Thoracic aorta (tissue), 2 donors: Measurements from ENCODE around the gene LIMCH1. TPM values are rescaled to one million over a fixed set of nuclear protein-coding genes. Genes with fewer than 3 reads are reported as not detected.
A peak's percentile ranks its signal among the peaks of the same experiment; 100 is the strongest.

ENCODE experiments used
- ATAC-seq: fragments of 150-250 bp; one replicate; pipeline ENCODE4 v1.8.0; 2017; ENCODE audit warnings: low read depth; ENCODE audit not compliant: insufficient number of reproducible peaks, low FRiP score
- DNase-seq: peaks from one replicate; pipeline ENCODE4 v3.0.0-alpha.2; 2020; ENCODE audit warnings: low spot score
- H3K27ac ChIP-seq, 2 donors: fragments of 200-600 bp; sonication (generic); 1 replicate in 1 of 2; 2 replicates in 1 of 2; pipeline ENCODE4 v1.5.1; 2016; ENCODE audit warnings: mild to moderate bottlenecking in 2 of 2, moderate library complexity in 2 of 2
- H3K27me3 ChIP-seq: fragments of 200-600 bp; sonication (generic); replicated peaks from 2 replicates; pipeline ENCODE4 v1.6.0; 2016; ENCODE audit warnings: mild to moderate bottlenecking; ENCODE audit not compliant: insufficient read depth
- H3K36me3 ChIP-seq: fragments of 200-600 bp; sonication (generic); one replicate; pipeline ENCODE4 v1.5.1; 2016
- H3K4me1 ChIP-seq, 2 donors: fragments of 200-600 bp; sonication (generic); 1 replicate in 1 of 2; 2 replicates in 1 of 2; pipeline versions ENCODE4 v1.5.1 to v1.6.0; 2016; ENCODE audit warnings: low read depth in 2 of 2, mild to moderate bottlenecking in 1 of 2; ENCODE audit not compliant: control insufficient read depth in 1 of 2
- H3K4me3 ChIP-seq: fragments of 200-600 bp; sonication (generic); 2 replicates; pipeline ENCODE4 v1.5.1; 2016; ENCODE audit warnings: mild to moderate bottlenecking
- H3K9me3 ChIP-seq: fragments of 200-600 bp; sonication (generic); 2 replicates; pipeline ENCODE4 v1.5.1; 2016
- CTCF ChIP-seq: fragments of 200-600 bp; sonication (generic); IDR thresholded peaks from one replicate; pipeline ENCODE4 v1.5.1; 2019; ENCODE audit warnings: antibody characterized with exemption
- total RNA-seq, 2 donors: library from RNA; depleted of rRNA; stranded (reverse); fragments of >200 nt; gene quantifications; one replicate each; pipeline versions ENCODE4 v1.1.0 to v1.2.3, GENCODE V29; 2016

Gene LIMCH1
- total RNA-seq, 2 donors from 2014 or later, result 95.3 to 158 TPM

- ATAC-seq, result no peak
- DNase-seq, result no peak
- peaks cover 8% of the 10 kb centered on the region for H3K36me3 ChIP-seq
- no peak for TF ChIP-seq CTCF
- no peak overlapping the region for H3K4me3 ChIP-seq
- no peaks in the 10 kb centered on the region for H3K27me3 ChIP-seq
- H3K4me1 ChIP-seq, result peaks cover 9 to 31% of the 10 kb centered on the region in 2 donors
- no peaks in the 10 kb centered on the region for H3K9me3 ChIP-seq
- no peak overlapping the region for H3K27ac ChIP-seq
Observed at GRCh38 chr4:41653523-41653922, 115.6 kb downstream of the LIMCH1 start.

- no peak for TF ChIP-seq CTCF
- H3K9me3 ChIP-seq, result no peaks in the 10 kb centered on the region
- peaks cover 9 to 27% of the 10 kb centered on the region in 2 donors for H3K4me1 ChIP-seq
- no peaks in the 10 kb centered on the region for H3K27me3 ChIP-seq
- DNase-seq, result no peak
- ATAC-seq, result no peak
- H3K36me3 ChIP-seq, result peaks cover 8% of the 10 kb centered on the region
- H3K4me3 ChIP-seq, result no peak overlapping the region
- no peak overlapping the region for H3K27ac ChIP-seq
Observed at GRCh38 chr4:41655177-41655576, 117.2 kb downstream of the LIMCH1 start.

GRCh38 chr4:41656106-41656505 lies 118.1 kb downstream of the LIMCH1 start:
- Histone ChIP-seq H3K27me3 (no peaks in the 10 kb centered on the region), H3K4me1 (peaks cover 9 to 27% of the 10 kb centered on the region in 2 donors), H3K9me3 (no peaks in the 10 kb centered on the region), H3K36me3 (peaks cover 7% of the 10 kb centered on the region), H3K4me3 (no peak overlapping the region), H3K27ac (peak overlapping the region; percentile 27 to 29)
- no peak for TF ChIP-seq CTCF
- DNase-seq (no peak), ATAC-seq (no peak)

GRCh38 chr4:41656572-41657520 lies 118.9 kb downstream of the LIMCH1 start:
- Histone ChIP-seq H3K27me3 (no peaks in the 10 kb centered on the region), H3K27ac (peak overlapping the region; percentile 61 to 64), H3K4me1 (peaks cover 9 to 27% of the 10 kb centered on the region in 2 donors), H3K9me3 (no peaks in the 10 kb centered on the region), H3K4me3 (no peak overlapping the region), H3K36me3 (peaks cover 3% of the 10 kb centered on the region)
- ATAC-seq, result peak; percentile 58
- no peak for DNase-seq
- no peak for TF ChIP-seq CTCF

GRCh38 chr4:41657561-41657960 lies 119.6 kb downstream of the LIMCH1 start:
- Histone ChIP-seq H3K9me3 (no peaks in the 10 kb centered on the region), H3K27me3 (no peaks in the 10 kb centered on the region), H3K36me3 (peaks cover 3% of the 10 kb centered on the region), H3K27ac (peak overlapping the region in 1 of 2 donors; percentile 61), H3K4me3 (no peak overlapping the region), H3K4me1 (peaks cover 9 to 27% of the 10 kb centered on the region in 2 donors)
- DNase-seq (no peak), ATAC-seq (no peak)
- TF ChIP-seq CTCF, result no peak
